ENCODE results near the gene ZNF396. TPM values are rescaled to one million over a fixed set of nuclear protein-coding genes. Genes with fewer than 3 reads are reported as not detected.

Gene ZNF396
- total RNA-seq, 6 donors from 2014 or later, result 1.8 to 7.3 (median 3.5) TPM

GRCh38 chr18:35322486-35323458, 54.4 kb downstream of the ZNF396 start:
- Histone ChIP-seq H3K27ac (no peak overlapping the region), H3K4me3 (no peak overlapping the region), H3K36me3 (no peaks in the 10 kb centered on the region), H3K4me1 (no peaks in the 10 kb centered on the region), H3K27me3 (no peaks in the 10 kb centered on the region), H3K9me3 (no peaks in the 10 kb centered on the region)
- ATAC-seq (ENCODE audit: low FRiP score in 2 of 2) (no peak), DNase-seq (no peak)
- WGBS, 2 donors, result 75 to 76% methylated on average over 3 of the region's 3 CpGs
- TF ChIP-seq POLR2AphosphoS5 (IDR thresholded peaks at IDR 0.05), result no peak
- TF ChIP-seq CTCF (IDR thresholded peaks at IDR 0.05), result no peak
- no peak for TF ChIP-seq POLR2A (IDR thresholded peaks at IDR 0.05)
- TF ChIP-seq EP300 (IDR thresholded peaks at IDR 0.05), result no peak

Other genes with a start within 250 kb of the ZNF396 start
- gene ZNF397, start 136.3 kb downstream of the ZNF396 start, total RNA-seq, result 10 to 100 TPM; 18.2 to 62.9 (median 23.2) TPM
- gene ZSCAN30, start 87.1 kb downstream of the ZNF396 start, total RNA-seq, result 10 to 100 TPM; 11.4 to 67.1 (median 14.0) TPM
- gene ZNF24, start 32.9 kb downstream of the ZNF396 start, total RNA-seq, result 10 to 100 TPM; 16.5 to 54.4 (median 37.8) TPM
- gene INO80C, start 120.6 kb upstream of the ZNF396 start, total RNA-seq, result 10 to 100 TPM in 5 of 6 donors, 1 to 10 TPM in 1; 8.7 to 87.0 (median 19.6) TPM
- 10 to 100 TPM; 15.0 to 70.9 (median 38.3) TPM for gene GALNT1, start 204.4 kb upstream of the ZNF396 start, total RNA-seq

Data from upper lobe of left lung (tissue), 6 donors.